ENCODE measurements around the gene UNG. TPM values are rescaled to one million over a fixed set of nuclear protein-coding genes. Genes with fewer than 3 reads are reported as not detected.

The UNG gene
- total and polyA plus RNA-seq, 9 of the 15 experiments (the other 6 are each of a cell fraction or from before 2014, with no cell fraction given), result 8.4 to 59.8 (median 41.0) TPM

GRCh38 chr12:109093022-109093918 lies 4.1 kb upstream of the UNG start, which contains the start of gene ALKBH2 (continued):
- TF ChIP-seq MAFF (IDR thresholded peaks at IDR 0.05; ENCODE audit: low read length) (no peak), UBTF (IDR thresholded peaks at IDR 0.05; ENCODE audit: borderline replicate concordance in 1 of 2, low read depth in 2 of 2, low read length in 2 of 2) (no peak), JUND (IDR thresholded peaks at IDR 0.05; ENCODE audit: borderline replicate concordance, low read depth, low read length) (peak; percentile 84), JUND (tag; IDR thresholded peaks at IDR 0.05; ENCODE audit: borderline replicate concordance, low read depth, low read length) (peak; percentile 82; the same call in 2 of the 3 replicates), MYNN (IDR thresholded peaks at IDR 0.05) (no peak), MYNN (CRISPR knock-in tag; IDR thresholded peaks at IDR 0.05) (no peak), TAL1 (IDR thresholded peaks at IDR 0.05) (no peak), KLF10 (CRISPR knock-in tag; IDR thresholded peaks at IDR 0.05) (no peak), FOXP1 (CRISPR knock-in tag; IDR thresholded peaks at IDR 0.05) (peak; percentile 96), FOXK2 (conservative IDR thresholded peaks at IDR 0.05 in 1 of 2, IDR thresholded peaks at IDR 0.05 in 1 of 2; ENCODE audit: low read depth in 2 of 2) (peak; percentile 61 to 71; a peak in 3 of 4 replicates), HOXB6 (CRISPR knock-in tag; IDR thresholded peaks at IDR 0.05; ENCODE audit: borderline replicate concordance) (no peak), SETDB1 (IDR thresholded peaks at IDR 0.05; ENCODE audit: low read length) (no peak), THRB (CRISPR knock-in tag; conservative IDR thresholded peaks at IDR 0.05) (no peak), RBM39 (optimal IDR thresholded peaks at IDR 0.05; ENCODE audit: low read depth, low read length) (peak; percentile 46), SUPT5H (IDR thresholded peaks at IDR 0.05) (peak; percentile 72), CXXC5 (CRISPR knock-in tag; IDR thresholded peaks at IDR 0.05) (peak; percentile 98), CHCHD3 (CRISPR knock-in tag; IDR thresholded peaks at IDR 0.05) (no peak), FOXA3 (CRISPR knock-in tag; conservative IDR thresholded peaks at IDR 0.05 in 1 of 2, IDR thresholded peaks at IDR 0.05 in 1 of 2) (peak in 1 of 2 experiments; percentile 80; a peak in 1 of 4 replicates), E2F5 (CRISPR knock-in tag; IDR thresholded peaks at IDR 0.05) (peak; percentile 67; the same call in 1 of the 2 replicates), EP300 (IDR thresholded peaks at IDR 0.05; ENCODE audit: low read length) (no peak)
- TF ChIP-seq, protein P1, sequence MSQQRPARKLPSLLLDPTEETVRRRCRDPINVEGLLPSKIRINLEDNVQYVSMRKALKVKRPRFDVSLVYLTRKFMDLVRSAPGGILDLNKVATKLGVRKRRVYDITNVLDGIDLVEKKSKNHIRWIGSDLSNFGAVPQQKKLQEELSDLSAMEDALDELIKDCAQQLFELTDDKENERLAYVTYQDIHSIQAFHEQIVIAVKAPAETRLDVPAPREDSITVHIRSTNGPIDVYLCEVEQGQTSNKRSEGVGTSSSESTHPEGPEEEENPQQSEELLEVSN (IDR thresholded peaks at IDR 0.05; ENCODE audit: borderline replicate concordance in 1 of 2, extremely low read depth in 1 of 2, insufficient read depth in 1 of 2, insufficient read length in 1 of 2, low read depth in 1 of 2, low read length in 1 of 2, poor library complexity in 1 of 2, severe bottlenecking in 1 of 2), result peak; percentile 100

All from K562 (cell line).